Measurements from ENCODE around the gene LEFTY2. TPM values are rescaled to one million over a fixed set of nuclear protein-coding genes. Genes with fewer than 3 reads are reported as not detected.

LEFTY2 gene
- total and polyA plus RNA-seq, 10 of the 15 experiments (the other 5 are each of a cell fraction or from before 2014, with no cell fraction given): not detected

- TF ChIP-seq ZBTB11 (CRISPR knock-in tag; IDR thresholded peaks at IDR 0.05) (no peak), CEBPZ (IDR thresholded peaks at IDR 0.05; ENCODE audit: low read depth, low read length) (no peak), RCOR1 (conservative IDR thresholded peaks at IDR 0.05; ENCODE audit: low read depth, low read length) (no peak), ATF3 (IDR thresholded peaks at IDR 0.05; ENCODE audit: borderline replicate concordance, extremely low read depth, low read depth, low read length) (no peak), IRF5 (IDR thresholded peaks at IDR 0.05; ENCODE audit: borderline replicate concordance) (no peak), ZSCAN29 (IDR thresholded peaks at IDR 0.05) (no peak), NKRF (conservative IDR thresholded peaks at IDR 0.05) (no peak), HDAC6 (IDR thresholded peaks at IDR 0.05; ENCODE audit: unreplicated experiment) (no peak), IKZF2 (IDR thresholded peaks at IDR 0.05) (no peak), CEBPB (IDR thresholded peaks at IDR 0.05; ENCODE audit: borderline replicate concordance in 1 of 2, low read depth in 2 of 2, low read length in 2 of 2) (no peak)
Measured at GRCh38 chr1:225953315-225953714, 12.3 kb upstream of the LEFTY2 start (continued).
